A673 (cell line): ENCODE data around the gene CSNK1G2.

Experiments used
- CTCF ChIP-seq: fragments of 300-800, 200-600 bp; sonication (generic); conservative IDR thresholded peaks from 2 replicates; pipeline ENCODE4 v1.5.1; 2017; ENCODE audit warnings: low read depth, mild to moderate bottlenecking, antibody characterized with exemption, low read length, moderate library complexity, mixed read lengths
- EZH2 ChIP-seq: fragments of 200-600 bp; sonication (generic); IDR thresholded peaks from 2 replicates; pipeline ENCODE4 v1.6.1; 2017; ENCODE audit warnings: borderline replicate concordance, low read depth, mild to moderate bottlenecking, mixed read lengths, antibody characterized with exemption, low read length; ENCODE audit not compliant: poor library complexity, severe bottlenecking

DNA sequence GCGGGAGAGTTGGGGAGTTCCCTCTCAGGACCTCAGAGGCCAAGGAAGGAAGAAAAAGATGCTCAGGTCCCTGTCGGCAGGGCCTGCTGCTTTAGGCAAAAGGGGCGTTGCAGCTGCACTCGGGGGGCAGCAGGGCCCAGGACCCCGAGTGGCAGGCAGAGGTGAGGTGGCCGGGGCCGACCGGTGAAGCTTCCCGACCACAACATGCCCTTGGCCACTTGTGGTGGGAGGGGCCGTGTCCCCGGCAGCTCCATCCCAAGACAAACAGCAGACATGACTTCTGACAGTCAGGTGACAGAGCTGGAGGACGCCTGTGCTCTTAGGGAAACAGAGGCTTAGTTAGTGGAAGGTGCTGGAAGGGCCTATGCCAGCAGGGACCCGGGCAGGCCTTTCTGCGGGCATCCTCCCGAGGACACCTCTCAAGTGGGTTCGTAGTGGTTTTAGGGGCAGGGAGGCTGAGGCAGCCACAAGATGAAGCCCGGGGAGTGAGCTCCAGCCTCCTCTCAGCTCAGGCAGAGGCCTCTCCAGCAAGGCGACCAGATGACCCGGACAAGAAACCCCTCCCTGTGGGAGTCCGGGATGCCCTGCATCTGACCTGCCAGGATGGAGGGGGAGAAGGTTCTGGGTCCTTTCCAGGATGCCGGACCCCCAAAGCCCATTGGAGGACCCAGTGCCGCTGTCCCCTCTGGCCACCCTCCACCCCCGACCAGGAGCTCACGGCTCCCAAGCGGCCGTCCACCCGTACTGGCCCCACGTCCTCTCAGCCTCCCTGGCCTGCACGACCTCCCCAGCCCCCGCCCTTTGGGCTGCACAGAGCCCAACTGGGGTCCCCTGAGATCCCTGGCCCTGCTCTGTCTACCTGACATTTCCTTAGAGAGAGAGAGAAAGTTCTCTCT lies 50.3 kb downstream of the CSNK1G2 start:
- no peak for TF ChIP-seq CTCF
- TF ChIP-seq EZH2: no peak
